Limb (tissue), 2 donors: ENCODE data around the gene ABHD12B.
"Not testable (repeated sequence)": the region's sequence is repeated elsewhere in the genome, so short reads cannot be mapped to it uniquely, and the experiment has no call there.

ENCODE experiments used
- DNase-seq, 2 donors: peaks; one replicate each; pipeline ENCODE4 v3.0.0-alpha.2; 2016; ENCODE audit errors: extremely low spot score in 2 of 2

Gene ABHD12B

GRCh38 chr14:50935126-50936015, 63.5 kb downstream of the ABHD12B start:
- no peak for DNase-seq

GRCh38 chr14:50936016-50936340, 64.1 kb downstream of the ABHD12B start:
- no peak for DNase-seq

GRCh38 chr14:50936882-50937281, 65.0 kb downstream of the ABHD12B start:
- no peak for DNase-seq

GRCh38 chr14:50937325-50937724, 65.5 kb downstream of the ABHD12B start:
- no peak for DNase-seq

- DNase-seq = no peak
These were observed 65.9 kb downstream of the ABHD12B start for GRCh38 chr14:50937800-50938199.

GRCh38 chr14:50941151-50941550, 69.3 kb downstream of the ABHD12B start:
- no peak for DNase-seq

GRCh38 chr14:50941638-50942037, 69.8 kb downstream of the ABHD12B start:
- not testable (repeated sequence) for DNase-seq

- DNase-seq = peak in 1 of 2 donors; percentile 53
These were observed 71.5 kb downstream of the ABHD12B start for GRCh38 chr14:50943261-50943942.

GRCh38 chr14:50943943-50944646, 72.2 kb downstream of the ABHD12B start, which contains the start of gene PYGL:
Gene PYGL (minus strand): TSS chr14:50944483. CDS start chr14:50944403, 80 bp downstream.
- DNase-seq = peak; percentile 65 to 78

- peak in 1 of 2 donors; percentile 20 for DNase-seq
These were observed 73.0 kb downstream of the ABHD12B start for GRCh38 chr14:50944647-50945413.

GRCh38 chr14:50946234-50946935, 74.5 kb downstream of the ABHD12B start:
- no peak for DNase-seq

- DNase-seq = no peak
These were observed 75.6 kb downstream of the ABHD12B start for GRCh38 chr14:50947446-50947845.

- DNase-seq = no peak
These were observed 76.4 kb downstream of the ABHD12B start for GRCh38 chr14:50948205-50948604.

- DNase-seq = no peak
These were observed 79.2 kb downstream of the ABHD12B start for GRCh38 chr14:50951032-50951431.

GRCh38 chr14:50953502-50953901, 81.6 kb downstream of the ABHD12B start:
- no peak for DNase-seq
